HCT116 (cell line): ENCODE measurements around the gene MTURN. TPM values are rescaled to one million over a fixed set of nuclear protein-coding genes. Genes with fewer than 3 reads are reported as not detected.

ENCODE experiments used
- ATAC-seq: fragments of 200-7000 bp; cut with Tn5 transposase; 2 replicates; pipeline ENCODE4 v1.9.1; 2020; ENCODE audit warnings: mild to moderate bottlenecking, moderate library complexity
- BruUV-seq: library from RNA; stranded (reverse); fragments of 400-500 nt; replicated peaks from 2 replicates; lab custom pipeline; 2021; lab: Mats Ljungman, UMichigan
- CTCF ChIA-PET: fragments of 300-600 bp; sonication (Branson Sonifier 250); formaldehyde crosslinking; loops from one replicate; lab custom pipeline; 2021; ENCODE audit warnings: antibody characterized with exemption; lab: Charles Lee
- POLR2A ChIA-PET: fragments of 300-600, 350-600 bp; sonication (Branson Sonifier 250); formaldehyde crosslinking; loops from one replicate; lab custom pipeline; 2021; ENCODE audit warnings: antibody characterized with exemption; lab: Charles Lee
- RAD21 ChIA-PET, 2 experiments: fragments of 300-600 bp; sonication (Branson Sonifier 250); formaldehyde crosslinking; loops; one replicate each; lab custom pipeline; 2023; ENCODE audit warnings: low total read pairs in 2 of 2; ENCODE audit not compliant: uncharacterized antibody in 2 of 2, unreplicated experiment in 2 of 2, low non-redundant PET in 1 of 2; lab: Charles Lee
- DNase-seq: peaks from one replicate; pipeline ENCODE4 v3.0.0-alpha.2; 2010; ENCODE audit warnings: low read depth, low spot score
- H2AFZ ChIP-seq: fragments of 200-600 bp; shearing (Covaris generic), sonication (generic); 2 replicates; pipeline ENCODE4 v1.6.1; 2017; ENCODE audit warnings: low read depth, mixed run types, mixed read lengths, antibody characterized with exemption, low read length; ENCODE audit not compliant: poor library complexity, severe bottlenecking
- H3K27ac ChIP-seq: 2 replicates; pipeline ENCODE4 v1.5.1; 2012; ENCODE audit warnings: low read depth, low read length
- H3K27me3 ChIP-seq: fragments of 200-600 bp; sonication (generic); 2 replicates; pipeline ENCODE4 v1.6.1; 2016; ENCODE audit warnings: mixed run types, low read length, mixed read lengths; ENCODE audit not compliant: insufficient read depth
- H3K36me3 ChIP-seq, 2 experiments: fragments of 200-500 bp in 1 of 2; fragments of 200-600 bp in 1 of 2; sonication (Bioruptor generic) in 1 of 2; sonication (generic) in 1 of 2; 2 replicates each; pipeline versions ENCODE4 v1.5.1 to v1.6.1; 2014 to 2016; ENCODE audit warnings: low read length in 2 of 2, inconsistent platforms in 1 of 2, mixed read lengths in 1 of 2, mixed run types in 1 of 2; ENCODE audit not compliant: insufficient read depth in 2 of 2, control insufficient read depth in 1 of 2
- H3K4me1 ChIP-seq, 2 experiments: fragments of 200-600 bp in 1 of 2; sonication (generic) in 1 of 2; 2 replicates each; pipeline versions ENCODE4 v1.5.1 to v1.6.1; 2012 to 2017; ENCODE audit warnings: low read length in 2 of 2, inconsistent platforms in 1 of 2, mild to moderate bottlenecking in 1 of 2, mixed read lengths in 1 of 2, mixed run types in 1 of 2, moderate library complexity in 1 of 2; ENCODE audit not compliant: insufficient read depth in 2 of 2, control insufficient read depth in 1 of 2
- H3K4me2 ChIP-seq: fragments of 200-600 bp; sonication (generic); 2 replicates; pipeline ENCODE4 v1.6.1; 2017; ENCODE audit warnings: mixed run types, low read length, mixed read lengths
- H3K4me3 ChIP-seq, 2 experiments: fragments of 200-600 bp in 1 of 2; sonication (generic) in 1 of 2; replicated peaks in 1 of 2; 2 replicates each; pipeline ENCODE4 v1.5.1; 2011 to 2016; ENCODE audit warnings: low read length in 2 of 2, control low read depth in 1 of 2, low read depth in 1 of 2, mild to moderate bottlenecking in 1 of 2, mixed read lengths in 1 of 2, mixed run types in 1 of 2
- H3K79me2 ChIP-seq: fragments of 200-600 bp; sonication (generic); 2 replicates; pipeline ENCODE4 v1.6.1; 2017; ENCODE audit warnings: mild to moderate bottlenecking, mixed run types, low read length, moderate library complexity, mixed read lengths; ENCODE audit not compliant: insufficient read depth
- H3K9ac ChIP-seq: fragments of 200-600 bp; sonication (generic); 2 replicates; pipeline ENCODE4 v1.6.1; 2016; ENCODE audit warnings: low read length, mixed read lengths
- H3K9me2 ChIP-seq: fragments of 200-600 bp; sonication (generic), shearing (Covaris generic); 2 replicates; pipeline ENCODE4 v1.6.1; 2017; ENCODE audit warnings: mixed run types, mild to moderate bottlenecking, moderate library complexity; ENCODE audit not compliant: insufficient read depth
- H3K9me3 ChIP-seq, 2 experiments: fragments of 200-500 bp in 1 of 2; fragments of 200-600 bp in 1 of 2; sonication (Bioruptor generic) in 1 of 2; sonication (generic) in 1 of 2; 2 replicates each; pipeline ENCODE4 v1.6.1; 2014 to 2017; ENCODE audit warnings: low read length in 2 of 2, mixed read lengths in 2 of 2, inconsistent platforms in 1 of 2, low read depth in 1 of 2, mild to moderate bottlenecking in 1 of 2, mixed run types in 1 of 2, moderate library complexity in 1 of 2; ENCODE audit not compliant: control insufficient read depth in 1 of 2, insufficient read depth in 1 of 2
- H4K20me1 ChIP-seq: fragments of 200-600 bp; sonication (generic), shearing (Covaris generic); 2 replicates; pipeline ENCODE4 v1.6.1; 2017; ENCODE audit warnings: mixed run types, mild to moderate bottlenecking, moderate library complexity; ENCODE audit not compliant: insufficient read depth
- CBX3 ChIP-seq: IDR thresholded peaks from 2 replicates; pipeline ENCODE4 v1.6.1; 2012; ENCODE audit warnings: low read depth
- ELF1 ChIP-seq: IDR thresholded peaks from 2 replicates; pipeline ENCODE4 v1.6.1; 2012; ENCODE audit warnings: low read depth, borderline replicate concordance
- EZH2 ChIP-seq: fragments of 200-600 bp; sonication (generic); IDR thresholded peaks from 2 replicates; pipeline ENCODE4 v1.6.1; 2017; ENCODE audit warnings: antibody characterized with exemption, mixed run types
- EZH2phosphoT487 ChIP-seq: fragments of 200-600 bp; IDR thresholded peaks from 2 replicates; pipeline ENCODE4 v1.6.1; 2018; ENCODE audit warnings: antibody characterized with exemption, borderline replicate concordance
- JUND ChIP-seq: IDR thresholded peaks from 2 replicates; pipeline ENCODE4 v1.6.1; 2012
- RAD21 ChIP-seq: IDR thresholded peaks from 2 replicates; pipeline ENCODE4 v1.6.1; 2012; ENCODE audit warnings: low read depth, mild to moderate bottlenecking
- SRF ChIP-seq: IDR thresholded peaks from 2 replicates; pipeline ENCODE4 v1.6.1; 2012; ENCODE audit warnings: low read depth
- TCF7L2 ChIP-seq: IDR thresholded peaks from 2 replicates; pipeline ENCODE4 v1.7.0; 2011; ENCODE audit warnings: borderline replicate concordance, inconsistent platforms; ENCODE audit not compliant: insufficient read depth, insufficient read length; ENCODE audit errors: extremely low read depth
- ZFX ChIP-seq: fragments of 450-650 bp; IDR thresholded peaks from 2 replicates; pipeline ENCODE4 v1.6.1; 2017
- ZNF274 ChIP-seq: fragments of 200-500 bp; sonication (Bioruptor generic); IDR thresholded peaks from 2 replicates; pipeline ENCODE4 v1.6.1; 2014; ENCODE audit warnings: mild to moderate bottlenecking, low read depth, low read length, inconsistent platforms
- intact Hi-C: fragments of 100-400 bp; cut with micrococcal nuclease; formaldehyde crosslinking; loops from 2 replicates; pipeline ENCODE4 v1.10.0; 2022
- total RNA-seq: library from RNA; stranded (reverse); gene quantifications from one replicate; pipeline ENCODE4 v1.2.1, GENCODE V29; 2021; ENCODE audit not compliant: unreplicated experiment
- TF ChIP-seq, protein P1 (sequence below), 3 experiments: fragments of 200-600 bp in 1 of 3; sonication (generic) in 1 of 3; IDR thresholded peaks in 2 of 3; conservative IDR thresholded peaks in 1 of 3; 2 replicates each; pipeline ENCODE4 v1.5.1; 2012 to 2017; ENCODE audit warnings: low read depth in 2 of 3, low read length in 2 of 3, antibody characterized with exemption in 1 of 3, borderline replicate concordance in 1 of 3, control low read depth in 1 of 3, mild to moderate bottlenecking in 1 of 3, mixed read lengths in 1 of 3, mixed run types in 1 of 3, moderate library complexity in 1 of 3; ENCODE audit not compliant: insufficient read depth in 1 of 3
- TF ChIP-seq, protein P2 (sequence below): IDR thresholded peaks from 2 replicates; pipeline ENCODE4 v1.6.1; 2012; ENCODE audit warnings: low read depth
- TF ChIP-seq, protein P3 (sequence below): IDR thresholded peaks from 2 replicates; pipeline ENCODE4 v1.6.1; 2011; ENCODE audit warnings: mild to moderate bottlenecking, low read length, moderate library complexity; ENCODE audit not compliant: insufficient replicate concordance; ENCODE audit errors: extremely low read depth

Gene MTURN
- total RNA-seq, 1 experiment from 2014 or later: 7.5 TPM

DNA sequence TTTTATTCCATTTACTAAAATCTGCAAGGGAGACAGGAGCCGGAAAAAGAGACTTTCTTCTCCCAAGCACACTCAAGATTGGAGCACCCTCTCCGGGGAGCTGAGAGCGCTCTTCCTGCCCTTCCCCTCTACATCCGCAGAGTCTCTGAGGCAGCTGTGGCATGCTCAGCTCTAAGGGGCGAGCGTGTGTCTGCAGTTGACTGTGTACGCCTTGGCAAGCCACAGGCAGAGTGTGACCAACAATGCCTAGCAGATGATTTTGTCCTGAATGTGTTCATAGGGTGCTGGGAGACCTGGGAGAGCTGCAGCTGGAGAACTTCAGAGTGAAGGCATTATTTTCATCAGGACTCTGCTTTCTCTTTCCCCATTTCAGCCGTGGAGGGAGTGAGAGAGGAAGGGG lies 20.7 kb downstream of the MTURN start:
- no peaks in the 10 kb centered on the region for H4K20me1 ChIP-seq
- H3K27ac ChIP-seq: no peak overlapping the region
- H3K79me2 ChIP-seq: no peaks in the 10 kb centered on the region
- no peaks in the 10 kb centered on the region for H3K9me3 ChIP-seq
- ChIA-PET CTCF (no interaction called here), RAD21 (no interaction called here), POLR2A (no interaction called here)
- DNase-seq: no peak
- H3K4me1 ChIP-seq: peaks cover 0 to 7% of the 10 kb centered on the region in 2 experiments; a peak in 1 of 4 replicates
- H2AFZ ChIP-seq: no peak overlapping the region
- intact Hi-C loops: no loop called here
- no peak overlapping the region for H3K9ac ChIP-seq
- no peak overlapping the region for H3K4me2 ChIP-seq
- TF ChIP-seq ZNF274: no peak
- TF ChIP-seq, protein P1, sequence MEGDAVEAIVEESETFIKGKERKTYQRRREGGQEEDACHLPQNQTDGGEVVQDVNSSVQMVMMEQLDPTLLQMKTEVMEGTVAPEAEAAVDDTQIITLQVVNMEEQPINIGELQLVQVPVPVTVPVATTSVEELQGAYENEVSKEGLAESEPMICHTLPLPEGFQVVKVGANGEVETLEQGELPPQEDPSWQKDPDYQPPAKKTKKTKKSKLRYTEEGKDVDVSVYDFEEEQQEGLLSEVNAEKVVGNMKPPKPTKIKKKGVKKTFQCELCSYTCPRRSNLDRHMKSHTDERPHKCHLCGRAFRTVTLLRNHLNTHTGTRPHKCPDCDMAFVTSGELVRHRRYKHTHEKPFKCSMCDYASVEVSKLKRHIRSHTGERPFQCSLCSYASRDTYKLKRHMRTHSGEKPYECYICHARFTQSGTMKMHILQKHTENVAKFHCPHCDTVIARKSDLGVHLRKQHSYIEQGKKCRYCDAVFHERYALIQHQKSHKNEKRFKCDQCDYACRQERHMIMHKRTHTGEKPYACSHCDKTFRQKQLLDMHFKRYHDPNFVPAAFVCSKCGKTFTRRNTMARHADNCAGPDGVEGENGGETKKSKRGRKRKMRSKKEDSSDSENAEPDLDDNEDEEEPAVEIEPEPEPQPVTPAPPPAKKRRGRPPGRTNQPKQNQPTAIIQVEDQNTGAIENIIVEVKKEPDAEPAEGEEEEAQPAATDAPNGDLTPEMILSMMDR (IDR thresholded peaks at IDR 0.05 in 2 of 3, conservative IDR thresholded peaks at IDR 0.05 in 1 of 3; ENCODE audit: borderline replicate concordance in 1 of 3, insufficient read depth in 1 of 3, low read depth in 2 of 3, low read length in 2 of 3): no peak
- no peak for TF ChIP-seq JUND
- no peak for TF ChIP-seq RAD21
- no peak for TF ChIP-seq EZH2phosphoT487
- no peak for TF ChIP-seq ZFX
- no peak for TF ChIP-seq EZH2
- TF ChIP-seq CBX3: no peak
- no peak for TF ChIP-seq ELF1
- TF ChIP-seq, protein P2, sequence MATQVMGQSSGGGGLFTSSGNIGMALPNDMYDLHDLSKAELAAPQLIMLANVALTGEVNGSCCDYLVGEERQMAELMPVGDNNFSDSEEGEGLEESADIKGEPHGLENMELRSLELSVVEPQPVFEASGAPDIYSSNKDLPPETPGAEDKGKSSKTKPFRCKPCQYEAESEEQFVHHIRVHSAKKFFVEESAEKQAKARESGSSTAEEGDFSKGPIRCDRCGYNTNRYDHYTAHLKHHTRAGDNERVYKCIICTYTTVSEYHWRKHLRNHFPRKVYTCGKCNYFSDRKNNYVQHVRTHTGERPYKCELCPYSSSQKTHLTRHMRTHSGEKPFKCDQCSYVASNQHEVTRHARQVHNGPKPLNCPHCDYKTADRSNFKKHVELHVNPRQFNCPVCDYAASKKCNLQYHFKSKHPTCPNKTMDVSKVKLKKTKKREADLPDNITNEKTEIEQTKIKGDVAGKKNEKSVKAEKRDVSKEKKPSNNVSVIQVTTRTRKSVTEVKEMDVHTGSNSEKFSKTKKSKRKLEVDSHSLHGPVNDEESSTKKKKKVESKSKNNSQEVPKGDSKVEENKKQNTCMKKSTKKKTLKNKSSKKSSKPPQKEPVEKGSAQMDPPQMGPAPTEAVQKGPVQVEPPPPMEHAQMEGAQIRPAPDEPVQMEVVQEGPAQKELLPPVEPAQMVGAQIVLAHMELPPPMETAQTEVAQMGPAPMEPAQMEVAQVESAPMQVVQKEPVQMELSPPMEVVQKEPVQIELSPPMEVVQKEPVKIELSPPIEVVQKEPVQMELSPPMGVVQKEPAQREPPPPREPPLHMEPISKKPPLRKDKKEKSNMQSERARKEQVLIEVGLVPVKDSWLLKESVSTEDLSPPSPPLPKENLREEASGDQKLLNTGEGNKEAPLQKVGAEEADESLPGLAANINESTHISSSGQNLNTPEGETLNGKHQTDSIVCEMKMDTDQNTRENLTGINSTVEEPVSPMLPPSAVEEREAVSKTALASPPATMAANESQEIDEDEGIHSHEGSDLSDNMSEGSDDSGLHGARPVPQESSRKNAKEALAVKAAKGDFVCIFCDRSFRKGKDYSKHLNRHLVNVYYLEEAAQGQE: no peak
- TF ChIP-seq SRF: no peak
- TF ChIP-seq, protein P3, sequence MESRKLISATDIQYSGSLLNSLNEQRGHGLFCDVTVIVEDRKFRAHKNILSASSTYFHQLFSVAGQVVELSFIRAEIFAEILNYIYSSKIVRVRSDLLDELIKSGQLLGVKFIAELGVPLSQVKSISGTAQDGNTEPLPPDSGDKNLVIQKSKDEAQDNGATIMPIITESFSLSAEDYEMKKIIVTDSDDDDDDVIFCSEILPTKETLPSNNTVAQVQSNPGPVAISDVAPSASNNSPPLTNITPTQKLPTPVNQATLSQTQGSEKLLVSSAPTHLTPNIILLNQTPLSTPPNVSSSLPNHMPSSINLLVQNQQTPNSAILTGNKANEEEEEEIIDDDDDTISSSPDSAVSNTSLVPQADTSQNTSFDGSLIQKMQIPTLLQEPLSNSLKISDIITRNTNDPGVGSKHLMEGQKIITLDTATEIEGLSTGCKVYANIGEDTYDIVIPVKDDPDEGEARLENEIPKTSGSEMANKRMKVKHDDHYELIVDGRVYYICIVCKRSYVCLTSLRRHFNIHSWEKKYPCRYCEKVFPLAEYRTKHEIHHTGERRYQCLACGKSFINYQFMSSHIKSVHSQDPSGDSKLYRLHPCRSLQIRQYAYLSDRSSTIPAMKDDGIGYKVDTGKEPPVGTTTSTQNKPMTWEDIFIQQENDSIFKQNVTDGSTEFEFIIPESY: no peak
- no peak for TF ChIP-seq TCF7L2
- H3K36me3 ChIP-seq: no peaks in the 10 kb centered on the region
- BruUV-seq: no TSS peak
- no peak overlapping the region for H3K4me3 ChIP-seq
- no peak for ATAC-seq
- no peaks in the 10 kb centered on the region for H3K9me2 ChIP-seq
- no peaks in the 10 kb centered on the region for H3K27me3 ChIP-seq
